GM21576 (cell line): ENCODE data around the gene TRIM75.
"Not testable (repeated sequence)": the region's sequence is repeated elsewhere in the genome, so short reads cannot be mapped to it uniquely, and the experiment has no call there.

Experiments used
- ATAC-seq: cut with Tn5 transposase; IDR thresholded peaks from one replicate; pipeline ENCODE4 v1.9.1; 2021; ENCODE audit warnings: mild to moderate bottlenecking, moderate library complexity; ENCODE audit not compliant: unreplicated experiment

Gene TRIM75

DNA sequence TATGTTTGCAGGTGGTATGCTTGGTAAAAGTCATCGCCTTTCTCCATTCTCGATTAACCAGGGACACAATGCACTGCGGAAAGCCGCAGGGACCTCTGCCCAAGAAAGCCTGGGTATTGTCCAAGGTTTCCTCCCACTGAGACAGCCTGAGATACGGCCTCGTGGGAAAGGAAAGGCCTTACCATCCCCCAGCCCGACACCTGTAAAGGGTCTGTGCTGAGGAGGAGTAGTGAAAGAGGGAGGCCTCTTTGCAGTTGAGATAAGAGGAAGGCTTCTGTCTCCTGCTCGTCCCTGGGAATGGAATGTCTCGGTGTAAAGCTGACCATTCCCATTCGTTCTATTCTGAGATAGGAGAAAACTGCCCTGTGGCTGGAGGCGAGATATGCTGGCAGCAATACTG, 19.7 kb downstream of the TRIM75 start:
- ATAC-seq: not testable (repeated sequence)

DNA sequence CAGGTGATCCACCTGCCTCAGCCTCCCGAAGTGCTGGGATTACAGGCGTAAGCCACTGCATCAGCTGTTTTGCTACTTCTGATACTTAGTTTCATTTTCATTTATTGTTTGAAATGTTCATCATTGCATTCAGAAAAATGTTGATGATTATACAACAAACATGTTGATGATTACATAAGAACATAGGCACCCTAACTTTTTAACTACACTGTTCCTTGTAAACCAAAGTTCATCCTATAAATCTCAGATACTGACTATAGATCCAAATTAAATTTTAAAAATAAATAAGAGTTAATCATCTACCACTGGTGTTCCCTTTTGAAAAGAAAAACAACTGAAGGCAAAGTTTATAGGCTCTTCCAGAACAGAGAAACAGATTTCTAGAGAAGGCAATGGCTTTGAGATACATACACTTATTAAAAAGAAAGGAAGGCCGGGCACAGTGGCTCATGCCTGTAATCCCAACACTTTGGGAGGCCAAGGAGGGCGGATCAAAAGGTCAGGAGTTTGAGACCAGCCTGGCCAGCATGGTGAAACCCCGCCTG, 23.4 kb downstream of the TRIM75 start:
- no peak for ATAC-seq

GRCh38 chr4:165079476-165079875, 25.8 kb downstream of the TRIM75 start:
- no peak for ATAC-seq

DNA sequence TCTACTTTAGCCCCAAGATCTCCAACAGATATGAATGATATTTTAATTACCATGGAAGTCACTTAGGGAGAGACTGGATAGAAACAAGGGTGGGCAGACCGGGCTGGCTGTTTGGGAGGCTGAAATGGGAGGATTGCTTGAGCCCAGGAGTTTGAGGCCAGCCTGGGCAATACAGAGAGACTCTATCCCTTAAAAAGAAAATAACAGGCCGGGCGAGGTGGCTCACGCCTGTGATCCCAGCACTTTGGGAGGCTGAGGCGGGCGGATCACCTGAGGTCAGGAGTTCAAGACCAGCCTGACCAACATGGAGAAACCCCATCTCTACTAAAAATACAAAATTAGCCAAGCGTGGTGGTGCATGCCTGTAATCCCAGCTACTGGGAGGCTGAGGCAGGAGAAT, 31.1 kb downstream of the TRIM75 start:
- ATAC-seq: not testable (repeated sequence)

GRCh38 chr4:165085946-165086345, 32.3 kb downstream of the TRIM75 start:
- ATAC-seq: no peak

DNA sequence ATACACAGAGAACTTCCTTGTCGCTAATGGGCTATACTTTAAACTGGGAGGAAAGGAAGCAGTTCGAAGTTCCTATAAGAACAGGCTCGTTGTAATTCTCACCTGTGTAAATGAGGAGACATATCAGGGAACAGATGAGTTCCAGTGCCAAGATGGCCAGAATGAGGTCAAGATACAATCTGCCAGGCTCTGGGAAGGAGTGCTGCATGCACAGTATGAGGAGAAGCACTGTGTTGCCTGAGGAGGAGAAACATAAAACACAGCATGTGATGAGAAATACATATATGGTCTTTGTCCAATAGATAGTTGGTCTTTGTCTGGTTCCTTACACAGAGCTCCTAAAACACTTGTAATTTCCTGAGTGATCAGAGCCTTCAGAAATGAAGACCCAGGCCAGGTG, 34.7 kb downstream of the TRIM75 start:
- ATAC-seq: no peak

- not testable (repeated sequence) for ATAC-seq
Observed at GRCh38 chr4:165092187-165092586, 38.5 kb downstream of the TRIM75 start.

- no peak for ATAC-seq
Observed at GRCh38 chr4:165094873-165095272, 41.2 kb downstream of the TRIM75 start.

DNA sequence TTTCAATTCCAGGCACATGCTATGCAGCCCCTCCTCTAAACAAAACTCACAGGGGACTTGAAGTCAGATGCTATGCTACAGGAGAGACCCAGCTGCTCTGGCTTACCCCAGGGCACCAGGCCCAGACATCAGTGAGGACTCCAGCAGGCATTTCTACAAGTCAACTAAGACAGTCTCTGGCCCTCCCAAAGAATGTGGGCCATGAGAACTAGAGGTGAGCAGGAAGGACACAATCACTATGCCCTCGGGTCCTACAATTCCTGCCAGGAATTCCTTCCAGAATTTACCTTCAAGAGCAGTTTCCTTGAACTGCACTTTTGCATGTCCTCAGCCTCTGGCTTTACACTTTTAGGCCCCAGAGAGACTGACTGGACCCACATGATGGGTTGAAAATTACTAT, 41.6 kb downstream of the TRIM75 start:
- ATAC-seq: no peak

GRCh38 chr4:165096776-165097175, 43.1 kb downstream of the TRIM75 start:
- ATAC-seq: no peak

- ATAC-seq: no peak
Observed at GRCh38 chr4:165101641-165102040, 48.0 kb downstream of the TRIM75 start.

- ATAC-seq: no peak
Observed at GRCh38 chr4:165106518-165106917, 52.9 kb downstream of the TRIM75 start.
